Mesodermal cell (in vitro differentiated cells): ENCODE measurements around the gene ZDHHC24.

ENCODE experiments used
- H3K27ac ChIP-seq: 2 replicates; pipeline ENCODE4 v1.7.0; 2013; ENCODE audit warnings: mild to moderate bottlenecking, low read depth, low read length, moderate library complexity; ENCODE audit not compliant: severe bottlenecking
- H3K36me3 ChIP-seq: 2 replicates; pipeline ENCODE4 v1.7.1; 2013; ENCODE audit warnings: mild to moderate bottlenecking, low read length, moderate library complexity; ENCODE audit not compliant: control insufficient read depth, insufficient read depth
- H3K4me1 ChIP-seq: one replicate; pipeline ENCODE4 v1.7.1; 2013; ENCODE audit warnings: mild to moderate bottlenecking, low read length; ENCODE audit not compliant: insufficient read depth, control insufficient read depth, poor library complexity, severe bottlenecking
- H3K4me3 ChIP-seq: 2 replicates; pipeline ENCODE4 v1.7.0; 2013; ENCODE audit warnings: low read length, control low read depth, mild to moderate bottlenecking; ENCODE audit not compliant: insufficient read depth, poor library complexity, severe bottlenecking; ENCODE audit errors: extremely low read depth
- H3K9me3 ChIP-seq: 2 replicates; pipeline ENCODE4 v1.7.1; 2013; ENCODE audit warnings: mild to moderate bottlenecking, low read length, moderate library complexity; ENCODE audit not compliant: control insufficient read depth
- WGBS, 2 experiments: methylation state at CpG; one replicate each; pipeline ENCODE4 v1.1.5; 2013; ENCODE audit warnings: missing lambda C conversion rate in 2 of 2; ENCODE audit not compliant: insufficient coverage in 2 of 2; 5-methylcytosine and 5-hydroxymethylcytosine counted together

ZDHHC24 gene

GRCh38 chr11:66564984-66565383 is 19.1 kb upstream of the ZDHHC24 start:
- WGBS, 2 experiments, result 92 to 100% methylated on average over 2 to 3 of the region's 5 CpGs
- Histone ChIP-seq H3K9me3 (no peaks in the 10 kb centered on the region), H3K36me3 (no peaks in the 10 kb centered on the region), H3K4me1 (no peaks in the 10 kb centered on the region), H3K4me3 (no peak overlapping the region), H3K27ac (no peak overlapping the region)

- Histone ChIP-seq H3K9me3 (no peaks in the 10 kb centered on the region), H3K36me3 (no peaks in the 10 kb centered on the region), H3K4me1 (no peaks in the 10 kb centered on the region), H3K4me3 (no peak overlapping the region), H3K27ac (no peak overlapping the region)
- 91 to 93% methylated on average over 11 to 14 of the region's 14 CpGs for WGBS, 2 experiments
Measured at GRCh38 chr11:66564538-66564937, 18.7 kb upstream of the ZDHHC24 start.

DNA sequence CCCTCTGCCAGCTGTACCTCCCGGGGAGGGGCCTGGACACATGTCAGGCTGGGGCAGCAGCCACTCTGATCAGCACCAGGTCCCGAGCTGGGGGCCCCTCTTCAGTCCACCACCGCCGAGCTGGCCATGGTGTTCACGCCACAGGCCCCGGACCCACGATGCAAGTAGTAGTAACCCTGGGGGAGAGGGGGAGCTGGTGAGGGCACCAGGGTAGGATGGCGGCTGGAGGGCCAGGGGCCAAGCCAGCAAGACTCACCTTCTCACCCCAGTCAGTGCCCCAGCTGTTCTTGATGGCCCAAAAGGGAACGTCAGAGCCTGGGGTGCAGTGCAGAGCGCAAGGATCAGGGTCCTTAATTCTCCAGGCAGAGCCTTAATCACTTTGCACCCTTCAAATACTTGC is 18.0 kb upstream of the ZDHHC24 start:
- H3K4me3 ChIP-seq, result no peak overlapping the region
- H3K9me3 ChIP-seq, result no peaks in the 10 kb centered on the region
- no peaks in the 10 kb centered on the region for H3K36me3 ChIP-seq
- H3K4me1 ChIP-seq, result no peaks in the 10 kb centered on the region
- H3K27ac ChIP-seq, result no peak overlapping the region
- 87 to 89% methylated on average over 6 to 8 of the region's 10 CpGs for WGBS, 2 experiments

DNA sequence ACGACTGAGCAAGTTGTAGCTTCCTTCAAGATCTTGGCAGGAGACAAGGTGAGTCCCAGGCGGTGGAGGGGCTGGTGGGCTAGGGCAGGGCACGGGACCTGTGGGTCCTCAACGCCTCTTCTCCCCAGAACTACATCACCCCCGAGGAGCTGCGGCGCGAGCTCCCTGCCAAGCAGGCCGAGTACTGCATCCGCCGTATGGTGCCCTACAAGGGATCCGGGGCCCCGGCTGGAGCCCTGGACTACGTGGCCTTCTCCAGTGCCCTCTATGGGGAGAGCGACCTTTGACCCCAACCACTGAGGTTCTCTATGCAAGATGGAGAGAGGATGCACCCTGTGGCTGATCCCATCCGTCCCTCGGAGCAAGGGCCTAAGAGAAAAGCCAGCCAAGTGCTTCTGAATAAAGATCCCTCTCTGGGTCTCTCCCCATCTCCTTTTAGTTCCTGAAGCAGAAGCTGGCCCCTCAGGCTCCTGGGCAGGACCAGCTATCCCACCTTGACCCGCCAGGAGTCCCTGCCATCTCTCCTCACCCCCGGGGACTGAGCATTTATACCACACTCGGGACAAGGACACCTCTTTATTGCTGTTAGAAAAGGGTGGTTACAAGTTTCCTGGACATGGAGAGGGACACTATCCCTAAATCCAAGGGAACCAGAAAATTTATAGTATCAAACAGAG is 17.2 kb upstream of the ZDHHC24 start:
- H3K4me1 ChIP-seq, result no peaks in the 10 kb centered on the region
- WGBS, 2 experiments, result 94 to 95% methylated on average over 17 of the region's 20 CpGs
- no peaks in the 10 kb centered on the region for H3K36me3 ChIP-seq
- H3K9me3 ChIP-seq, result no peaks in the 10 kb centered on the region
- no peak overlapping the region for H3K27ac ChIP-seq
- no peak overlapping the region for H3K4me3 ChIP-seq

- Histone ChIP-seq H3K4me3 (no peak overlapping the region), H3K36me3 (no peaks in the 10 kb centered on the region), H3K9me3 (no peaks in the 10 kb centered on the region), H3K27ac (no peak overlapping the region), H3K4me1 (no peaks in the 10 kb centered on the region)
- WGBS, 2 experiments, result 79 to 95% methylated on average over 2 of the region's 2 CpGs
Measured at GRCh38 chr11:66562275-66562674, 16.4 kb upstream of the ZDHHC24 start.

DNA sequence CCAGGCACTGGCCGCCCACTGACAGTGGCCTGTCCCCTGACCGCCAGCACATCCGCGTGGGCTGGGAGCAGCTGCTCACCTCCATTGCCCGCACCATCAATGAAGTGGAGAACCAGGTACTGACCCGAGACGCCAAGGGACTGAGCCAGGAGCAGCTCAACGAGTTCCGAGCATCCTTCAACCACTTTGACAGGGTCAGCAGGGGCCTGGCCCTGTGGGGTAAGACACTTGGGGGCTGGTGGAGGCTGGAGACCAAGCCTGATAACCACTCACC is 16.1 kb upstream of the ZDHHC24 start:
- no peaks in the 10 kb centered on the region for H3K9me3 ChIP-seq
- no peaks in the 10 kb centered on the region for H3K36me3 ChIP-seq
- WGBS, 2 experiments, result 96 to 99% methylated on average over 9 of the region's 9 CpGs
- H3K4me1 ChIP-seq, result no peaks in the 10 kb centered on the region
- H3K27ac ChIP-seq, result no peak overlapping the region
- no peak overlapping the region for H3K4me3 ChIP-seq

- H3K4me3 ChIP-seq, result no peak overlapping the region
- no peaks in the 10 kb centered on the region for H3K9me3 ChIP-seq
- 91 to 94% methylated on average over 6 to 12 of the region's 14 CpGs for WGBS, 2 experiments
- H3K27ac ChIP-seq, result no peak overlapping the region
- H3K36me3 ChIP-seq, result no peaks in the 10 kb centered on the region
- H3K4me1 ChIP-seq, result no peaks in the 10 kb centered on the region
Measured at GRCh38 chr11:66561178-66561974, 15.5 kb upstream of the ZDHHC24 start.

DNA sequence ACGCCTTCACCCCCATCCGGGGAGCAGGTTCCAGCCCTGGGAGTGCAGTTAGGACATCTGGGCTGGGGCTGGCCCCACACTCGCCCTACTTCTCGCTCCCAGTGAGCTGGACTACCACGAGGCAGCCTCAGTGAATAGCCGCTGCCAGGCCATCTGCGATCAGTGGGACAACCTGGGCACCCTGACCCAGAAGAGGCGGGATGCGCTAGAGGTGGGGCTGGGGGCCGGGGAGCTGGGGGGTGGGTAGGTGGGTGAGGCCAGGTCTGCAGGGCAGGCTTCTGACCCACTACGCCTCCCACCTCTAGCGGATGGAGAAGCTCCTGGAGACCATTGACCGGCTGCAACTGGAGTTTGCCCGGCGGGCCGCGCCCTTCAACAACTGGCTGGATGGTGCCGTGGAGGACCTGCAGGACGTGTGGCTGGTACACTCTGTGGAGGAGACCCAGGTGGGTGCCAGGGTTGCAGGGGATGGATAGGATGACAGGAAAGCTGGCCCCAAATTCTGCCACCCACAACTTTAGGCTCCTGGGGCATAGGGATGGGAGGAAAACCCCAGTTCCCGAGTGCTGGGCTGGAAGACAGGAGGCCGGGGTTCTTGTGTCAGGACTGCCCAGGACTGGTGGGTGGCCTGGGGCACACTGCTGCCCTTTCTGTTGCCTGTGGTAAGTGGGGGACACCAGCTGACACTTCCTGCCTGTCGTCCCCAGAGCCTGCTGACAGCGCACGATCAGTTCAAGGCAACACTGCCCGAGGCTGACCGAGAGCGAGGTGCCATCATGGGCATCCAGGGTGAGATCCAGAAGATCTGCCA is 14.2 kb upstream of the ZDHHC24 start:
- Histone ChIP-seq H3K4me3 (no peak overlapping the region), H3K36me3 (no peaks in the 10 kb centered on the region), H3K9me3 (no peaks in the 10 kb centered on the region), H3K4me1 (no peaks in the 10 kb centered on the region), H3K27ac (no peak overlapping the region)
- WGBS, 2 experiments, result 89 to 91% methylated on average over 19 to 24 of the region's 27 CpGs

DNA sequence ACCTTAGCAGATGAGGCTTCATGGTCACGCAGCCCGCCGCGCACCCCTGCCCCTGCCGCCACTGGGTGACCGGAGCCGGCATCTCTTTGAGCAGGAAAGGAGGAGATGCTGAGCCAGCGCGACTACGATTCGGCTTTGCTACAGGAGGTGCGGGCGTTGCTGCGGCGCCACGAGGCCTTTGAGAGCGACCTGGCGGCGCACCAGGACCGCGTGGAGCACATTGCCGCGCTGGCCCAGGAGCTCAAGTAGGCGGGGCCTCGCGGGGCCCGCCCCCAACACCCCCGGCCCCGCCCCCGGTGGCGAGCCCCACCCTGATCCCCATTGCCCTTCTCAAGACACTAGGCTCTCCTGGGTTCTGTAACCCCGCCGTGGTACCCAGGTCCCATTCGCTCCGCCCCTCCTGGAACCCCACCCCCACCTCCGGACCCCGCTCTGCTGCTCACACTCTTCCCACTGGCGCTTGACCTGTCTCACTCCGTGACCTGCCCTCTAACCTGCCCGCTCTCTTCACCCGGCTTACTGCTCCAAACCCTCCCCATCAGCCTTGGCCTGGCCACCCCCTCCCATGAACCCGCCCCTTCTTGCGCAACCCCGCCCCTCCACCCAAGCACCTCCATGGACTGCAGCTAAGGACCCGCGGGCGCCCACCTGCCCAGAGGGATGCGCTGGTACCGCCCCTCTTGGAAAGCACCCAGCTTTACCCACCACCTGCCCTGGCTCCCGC is 13.5 kb upstream of the ZDHHC24 start:
- Histone ChIP-seq H3K36me3 (no peaks in the 10 kb centered on the region), H3K27ac (no peak overlapping the region), H3K4me3 (no peak overlapping the region), H3K4me1 (no peaks in the 10 kb centered on the region), H3K9me3 (no peaks in the 10 kb centered on the region)
- WGBS, 2 experiments, result 94 to 95% methylated on average over 34 to 43 of the region's 50 CpGs

- H3K4me3 ChIP-seq, result no peak overlapping the region
- 91 to 97% methylated on average over 14 to 24 of the region's 24 CpGs for WGBS, 2 experiments
- H3K9me3 ChIP-seq, result no peaks in the 10 kb centered on the region
- H3K27ac ChIP-seq, result no peak overlapping the region
- H3K36me3 ChIP-seq, result no peaks in the 10 kb centered on the region
- no peaks in the 10 kb centered on the region for H3K4me1 ChIP-seq
Measured at GRCh38 chr11:66557733-66558326, 12.0 kb upstream of the ZDHHC24 start.
